Gastrocnemius medialis (tissue), 4 donors: ENCODE results near the gene RSPH9.

Experiments
- CTCF ChIP-seq, 5 experiments: fragments of 450-650 bp in 3 of 5; fragments of 200-600 bp in 2 of 5; sonication (generic) in 2 of 5; IDR thresholded peaks in 4 of 5; conservative IDR thresholded peaks in 1 of 5; 1 replicate in 4 of 5; 2 replicates in 1 of 5; pipeline ENCODE4 v1.5.1; 2016 to 2019; ENCODE audit warnings: antibody characterized with exemption in 5 of 5, mild to moderate bottlenecking in 3 of 5, moderate library complexity in 3 of 5
- POLR2A ChIP-seq, 2 donors: fragments of 450-650 bp; IDR thresholded peaks; one replicate each; pipeline ENCODE4 v1.6.1; 2017; ENCODE audit warnings: antibody characterized with exemption in 2 of 2, mild to moderate bottlenecking in 2 of 2, moderate library complexity in 2 of 2

GRCh38 chr6:43630980-43631619, 13.7 kb upstream of the RSPH9 start:
- TF ChIP-seq CTCF (IDR thresholded peaks at IDR 0.05 in 4 of 5, conservative IDR thresholded peaks at IDR 0.05 in 1 of 5), result no peak
- no peak for TF ChIP-seq POLR2A (IDR thresholded peaks at IDR 0.05)
